HS-5 (cell line): Measurements from ENCODE around the gene FANCI.

Experiments
- DNase-seq: peaks from one replicate; pipeline ENCODE4 v3.0.0-alpha.2; 2012; ENCODE audit warnings: low read depth

The FANCI gene

DNA sequence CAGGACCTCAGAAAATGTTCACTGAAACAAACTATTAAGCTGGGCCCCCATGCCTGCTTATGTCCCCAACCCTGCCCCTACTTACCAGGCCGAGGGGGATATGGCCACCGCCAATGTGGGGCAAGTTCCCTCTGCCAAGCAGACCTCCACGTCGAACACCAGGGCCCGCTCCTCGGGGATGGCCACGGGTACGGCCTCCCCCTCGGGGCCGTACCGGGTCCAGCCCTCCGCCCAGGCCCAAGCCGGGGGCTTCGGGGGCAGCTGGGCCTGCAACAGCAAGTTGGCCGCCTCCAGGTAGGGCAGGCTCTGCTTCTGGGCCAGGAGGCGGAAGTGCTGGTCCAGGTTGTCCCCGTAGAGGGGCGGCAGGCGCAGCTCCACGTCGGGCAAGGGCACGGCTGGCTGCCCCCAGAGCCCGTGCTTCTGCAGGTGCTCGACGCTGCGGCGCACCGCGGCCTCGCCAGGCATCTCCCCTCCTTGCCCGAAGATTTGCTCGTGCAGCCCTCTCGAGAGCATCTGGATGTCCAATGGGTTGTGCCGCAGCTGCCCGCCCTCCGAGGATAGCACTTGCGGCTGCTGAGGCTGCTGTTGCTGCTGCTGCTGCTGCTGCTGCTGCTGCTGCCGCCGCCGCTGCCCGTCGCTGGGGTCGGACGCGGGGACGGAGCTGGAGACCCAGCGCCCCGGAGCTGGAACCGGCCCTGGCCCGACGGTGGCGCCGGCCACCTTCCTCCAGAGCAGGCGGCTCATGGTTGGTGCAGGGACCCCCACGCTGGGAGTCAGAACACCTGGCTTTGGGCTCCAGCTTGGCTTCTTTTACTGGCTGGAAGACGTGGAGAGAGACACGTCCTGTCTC, 89.5 kb downstream of the FANCI start:
- DNase-seq = no peak

DNA sequence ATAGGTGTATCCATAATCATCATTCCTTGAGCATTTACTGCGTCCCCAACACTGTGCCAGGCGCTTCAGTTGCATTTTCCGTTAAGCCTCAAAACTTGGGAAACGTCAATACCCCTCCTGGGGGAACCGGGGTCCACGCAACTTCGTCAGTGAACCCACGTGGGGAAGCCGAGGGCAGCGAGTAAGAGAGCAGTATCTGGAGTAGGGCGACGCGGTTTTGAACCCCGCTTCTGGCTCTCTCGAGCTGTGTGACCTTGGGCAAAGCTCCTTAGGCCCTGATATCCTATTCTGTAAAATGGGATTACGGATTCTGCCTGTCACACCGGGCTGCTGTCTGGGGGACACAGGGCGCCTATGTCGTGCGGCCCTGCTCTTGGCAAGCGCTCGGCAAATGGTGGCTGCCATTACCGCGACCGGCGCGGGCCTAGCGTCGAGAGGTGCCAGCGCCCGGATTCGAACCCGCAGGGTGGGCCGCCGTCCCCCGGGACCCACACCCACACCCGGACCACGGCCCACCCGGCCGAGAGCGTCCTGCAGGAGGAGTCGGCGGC, 90.3 kb downstream of the FANCI start:
- DNase-seq = no peak

DNA sequence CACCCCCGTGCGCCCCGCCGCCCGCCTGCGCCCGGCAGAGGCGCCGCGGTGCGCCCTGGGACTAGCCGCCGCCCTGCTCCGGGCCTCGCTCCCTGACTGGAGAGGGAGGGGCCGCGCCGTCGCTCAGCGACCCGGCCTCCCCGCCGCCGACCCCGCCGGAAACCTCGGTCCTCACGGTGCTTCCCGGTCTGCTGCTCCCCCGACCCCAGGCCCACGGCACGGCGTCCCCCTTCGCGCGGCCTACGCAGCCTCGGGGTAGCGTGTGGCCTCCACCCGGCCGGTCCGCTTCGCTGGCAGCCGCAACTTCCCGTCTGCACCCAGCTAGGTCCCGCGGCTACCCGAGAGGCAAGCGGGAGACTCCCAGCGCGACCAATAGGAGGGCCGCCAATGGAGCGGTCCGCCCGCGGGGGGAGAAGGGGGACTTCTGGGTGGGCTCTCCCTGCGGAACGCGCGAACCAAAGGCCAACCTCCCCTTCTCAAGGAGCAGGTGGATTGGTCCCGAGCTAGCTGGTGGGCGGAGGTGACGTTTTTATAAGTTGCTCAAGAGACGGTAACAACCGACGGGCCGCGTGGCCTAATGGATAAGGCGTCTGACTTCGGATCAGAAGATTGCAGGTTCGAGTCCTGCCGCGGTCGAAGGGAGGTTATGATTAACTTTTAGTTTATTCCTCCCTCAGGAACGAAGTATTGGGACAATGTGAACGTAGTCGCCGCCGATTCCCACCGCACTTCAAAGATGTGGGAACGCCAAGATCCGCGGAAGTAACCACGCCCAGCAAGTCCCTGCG, 90.9 kb downstream of the FANCI start, which contains the start of gene POLG:
Gene POLG (minus strand): TSS at position 315 of the 788 bp plus-strand sequence. CDS start 1,070 bp downstream, outside the sequence.
- peak; percentile 94 for DNase-seq

DNA sequence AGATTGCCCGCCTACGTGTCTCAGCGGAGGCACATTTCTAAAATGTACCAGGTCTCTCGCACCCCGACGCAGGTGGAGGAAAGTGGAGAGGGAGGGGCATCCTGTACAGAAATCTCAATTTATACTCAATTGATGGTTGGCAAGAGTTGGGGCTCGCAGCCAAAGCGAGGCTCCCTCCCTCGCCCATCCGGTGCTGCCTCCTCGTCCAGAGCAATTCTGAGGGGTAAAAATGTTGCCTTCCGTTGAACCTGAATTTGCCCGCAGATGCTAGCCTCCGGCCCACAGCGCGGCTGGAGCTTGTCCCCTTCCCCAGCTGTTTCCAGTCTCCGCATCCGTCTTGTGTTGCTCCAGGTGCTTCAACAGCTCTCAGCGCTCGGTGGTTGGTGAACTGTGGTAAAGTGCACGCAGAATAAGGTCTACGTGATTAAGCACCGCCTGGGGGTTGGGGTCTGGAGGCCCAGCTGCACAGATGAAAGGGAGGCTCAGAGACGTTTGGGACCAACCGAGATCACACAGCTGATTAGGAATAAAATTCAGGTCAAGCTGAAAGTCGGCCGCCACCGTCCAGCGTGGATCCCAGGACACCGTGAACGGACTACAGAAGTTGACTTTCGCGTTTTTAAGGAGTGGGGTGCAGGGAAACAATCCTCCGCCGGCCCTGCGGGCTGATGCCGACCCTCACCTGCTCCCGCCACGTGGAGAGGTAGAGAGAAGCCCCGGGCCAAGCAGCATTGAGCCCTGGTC, 91.7 kb downstream of the FANCI start:
- DNase-seq = no peak

DNA sequence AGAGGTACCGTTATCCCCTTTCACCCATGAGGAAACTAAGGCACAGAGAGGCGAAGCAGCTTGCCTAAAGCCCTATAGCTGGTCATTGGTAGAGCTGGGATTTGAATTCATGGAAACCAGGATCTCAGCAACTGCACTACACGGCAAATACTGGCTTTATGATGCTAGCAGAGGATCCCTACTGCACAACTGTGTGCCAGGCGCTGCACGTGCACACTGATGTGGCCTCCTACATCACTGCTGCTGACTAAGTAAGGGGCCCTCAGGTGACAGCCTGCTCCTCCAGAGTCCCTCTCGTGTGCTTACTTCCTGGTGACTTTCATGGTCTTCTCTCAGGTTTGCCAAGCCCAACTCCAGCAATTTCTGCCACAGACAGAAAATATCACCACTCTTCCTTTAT, 94.3 kb downstream of the FANCI start:
- DNase-seq = no peak

DNA sequence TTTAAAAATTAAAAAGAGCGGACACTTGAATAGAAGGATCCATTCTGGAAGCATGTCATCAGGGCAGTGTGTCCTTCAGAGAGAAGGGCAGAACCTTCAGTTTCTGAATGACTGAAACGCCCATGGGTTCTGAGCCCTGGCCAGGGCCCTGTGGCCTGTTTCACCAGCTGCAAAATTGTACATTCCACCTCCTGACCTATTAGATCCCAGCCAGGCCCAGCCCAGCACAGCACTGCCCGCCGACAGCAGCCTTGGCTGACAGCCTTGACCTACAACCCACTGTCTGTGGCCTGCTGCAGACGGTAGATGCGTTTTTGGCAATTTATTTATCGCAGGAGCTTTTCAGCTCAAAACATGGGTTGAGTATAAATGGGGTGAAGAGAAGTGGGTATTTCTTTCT, 96.8 kb downstream of the FANCI start:
- DNase-seq = no peak

DNA sequence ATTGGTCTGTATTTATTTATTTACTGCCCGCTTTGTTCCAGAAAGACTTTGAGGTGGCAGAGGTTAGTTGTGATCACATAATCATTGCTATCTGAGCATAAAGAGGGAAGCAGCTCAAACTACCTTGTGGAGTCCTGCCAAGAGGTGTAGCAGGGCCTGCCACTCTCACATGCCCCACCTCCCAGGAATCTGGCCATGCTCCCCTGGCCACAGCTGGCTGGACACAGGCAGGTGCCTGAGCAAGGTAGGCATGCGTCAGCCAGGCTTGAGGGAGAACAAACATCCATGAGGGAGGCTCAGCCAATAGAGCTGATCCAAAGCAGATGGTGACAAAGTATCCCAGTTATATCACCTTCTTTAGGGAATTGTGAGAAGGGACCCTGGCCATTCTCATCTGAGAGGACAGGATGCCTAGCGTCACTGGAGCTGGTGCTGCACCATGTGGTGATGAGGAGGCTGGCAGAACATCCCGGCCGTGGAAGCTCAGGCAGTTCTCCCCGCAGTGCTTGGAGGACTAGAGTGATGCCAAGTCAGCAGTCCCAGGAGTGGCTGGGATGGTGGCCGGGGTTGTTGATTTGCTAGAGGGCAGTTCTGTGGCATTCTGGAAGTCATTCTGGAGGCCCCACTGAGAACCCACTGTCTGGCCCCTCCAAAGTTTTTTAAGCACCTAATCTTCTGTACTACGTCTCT, 97.7 kb downstream of the FANCI start:
- DNase-seq = no peak

DNA sequence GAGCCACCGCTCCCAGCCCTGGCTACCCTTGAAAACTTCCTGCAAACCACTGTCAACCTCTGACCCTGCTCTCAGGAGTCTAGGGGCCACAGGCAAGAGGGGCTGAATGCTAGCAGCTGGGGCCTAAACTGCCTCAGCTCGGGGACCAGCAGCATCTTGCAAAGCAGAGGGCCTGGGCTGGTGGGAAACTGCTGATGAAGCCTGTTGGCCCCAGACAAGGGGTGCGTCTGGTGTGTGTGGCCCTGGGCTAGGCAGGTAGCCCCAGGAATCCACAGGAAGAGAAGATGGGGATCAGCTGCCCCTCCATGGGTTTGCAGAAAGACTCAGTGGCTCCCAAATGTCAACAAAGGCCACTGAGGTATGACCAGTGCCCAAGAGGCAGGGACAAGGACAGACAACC, 99.1 kb downstream of the FANCI start:
- no peak for DNase-seq

DNA sequence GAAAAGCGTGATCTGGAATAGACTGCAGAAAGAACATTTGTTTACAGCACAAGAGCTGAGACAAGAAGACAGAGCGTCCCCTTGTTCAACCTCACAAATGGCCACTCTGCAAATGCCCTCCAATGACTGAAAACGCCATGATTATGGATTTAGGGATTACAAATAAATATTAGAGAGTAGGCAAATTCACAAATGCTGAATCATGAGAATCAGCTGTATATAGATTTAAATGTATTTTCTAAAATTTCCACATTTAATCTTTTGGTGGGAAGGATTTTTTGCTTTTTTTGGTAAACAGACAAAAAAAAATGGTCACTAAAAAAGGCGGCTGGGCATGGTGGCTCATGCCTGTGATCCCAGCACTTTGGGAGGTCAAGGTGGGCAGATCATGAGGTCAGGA, 101.5 kb downstream of the FANCI start:
- DNase-seq = no peak

DNA sequence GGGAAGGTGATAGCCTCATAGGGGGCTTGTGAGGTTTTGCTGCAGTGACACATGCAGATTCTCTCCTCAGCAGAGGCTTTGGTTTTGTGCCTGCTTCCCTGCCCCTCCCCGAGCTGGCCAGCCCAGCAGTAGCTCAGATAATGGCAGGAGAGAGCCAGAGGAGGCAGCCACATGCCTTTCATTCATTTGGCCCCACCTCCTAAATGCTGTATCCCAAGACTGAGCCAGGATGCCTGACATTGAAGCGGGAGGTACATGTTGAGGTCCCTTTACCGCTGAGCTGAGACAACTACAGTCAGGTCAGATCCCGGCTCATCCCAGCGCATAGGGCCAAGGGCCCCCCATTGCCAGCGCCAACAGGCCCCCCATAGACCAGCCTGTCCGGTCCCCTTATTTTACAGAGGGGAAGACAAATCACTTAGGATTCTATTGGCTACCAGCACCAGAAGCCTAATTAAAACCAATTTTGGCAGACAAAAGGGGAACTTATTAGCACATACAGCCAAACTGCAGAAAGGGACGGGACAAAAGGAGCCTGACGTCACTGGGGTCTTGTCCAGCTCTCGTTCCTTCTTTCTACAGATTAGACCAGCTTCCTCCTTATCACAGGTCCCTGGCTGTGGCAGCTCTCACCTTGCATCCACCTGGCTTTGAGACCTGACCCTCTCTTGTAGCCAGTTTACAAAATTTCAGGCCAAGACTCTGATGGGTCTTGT, 102.9 kb downstream of the FANCI start:
- DNase-seq = no peak

DNA sequence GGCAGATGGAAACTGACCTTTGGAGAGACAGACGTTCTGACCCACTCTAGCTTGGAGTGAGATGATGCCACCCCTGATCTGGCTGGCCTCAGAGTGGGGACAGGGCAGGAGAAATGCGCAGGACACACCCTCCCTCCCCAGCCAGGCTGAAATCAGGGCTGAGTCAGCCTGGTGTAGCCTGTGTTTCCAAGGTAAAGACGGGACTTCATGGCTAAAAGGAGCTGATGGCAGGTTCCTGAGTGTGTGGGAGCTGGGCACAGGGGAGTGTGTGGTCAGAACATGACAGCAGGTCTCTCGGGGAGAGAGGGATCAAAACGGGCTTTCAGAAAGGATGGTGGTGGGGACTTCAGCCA, 105.4 kb downstream of the FANCI start:
- DNase-seq = no peak

DNA sequence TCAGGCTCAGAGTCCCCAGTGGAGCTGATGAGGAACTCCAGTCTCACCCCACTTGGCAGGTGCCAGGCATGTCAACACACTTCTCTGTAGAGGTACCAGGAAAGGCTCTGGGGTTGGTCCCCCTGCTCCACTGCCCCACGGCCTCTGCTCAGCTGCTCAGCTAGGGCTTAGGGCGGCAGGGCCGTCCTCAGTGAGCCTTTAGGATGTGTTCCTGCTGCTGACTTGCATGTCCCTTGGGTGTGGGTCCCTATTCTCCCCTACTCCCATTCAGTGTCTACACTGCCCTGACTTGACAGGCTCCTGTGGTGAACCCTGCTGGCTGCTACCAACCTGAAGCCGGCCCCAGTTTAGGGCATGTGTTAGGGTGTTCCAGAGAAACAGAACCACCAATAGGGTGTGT, 108.7 kb downstream of the FANCI start:
- no peak for DNase-seq

DNA sequence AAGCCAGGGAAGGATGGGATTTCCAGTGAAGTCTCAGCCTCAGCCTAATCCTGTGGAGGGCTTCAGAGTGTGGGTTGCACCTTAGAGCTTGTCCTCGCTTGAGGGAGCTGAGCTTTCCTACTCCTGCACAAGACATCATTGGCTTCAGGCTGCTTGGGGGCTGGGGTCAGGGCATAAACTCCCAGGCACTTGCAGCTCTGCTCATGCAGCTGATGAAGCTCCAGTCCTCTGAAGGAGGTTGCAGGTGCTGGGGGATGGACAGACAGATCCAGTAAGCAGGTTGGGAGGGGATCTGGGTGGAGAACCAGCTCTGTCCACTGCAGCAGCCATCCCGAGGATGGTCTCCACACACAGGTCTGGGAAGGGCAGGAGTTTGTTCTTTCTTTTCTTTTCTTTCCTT, 110.2 kb downstream of the FANCI start:
- no peak for DNase-seq

DNA sequence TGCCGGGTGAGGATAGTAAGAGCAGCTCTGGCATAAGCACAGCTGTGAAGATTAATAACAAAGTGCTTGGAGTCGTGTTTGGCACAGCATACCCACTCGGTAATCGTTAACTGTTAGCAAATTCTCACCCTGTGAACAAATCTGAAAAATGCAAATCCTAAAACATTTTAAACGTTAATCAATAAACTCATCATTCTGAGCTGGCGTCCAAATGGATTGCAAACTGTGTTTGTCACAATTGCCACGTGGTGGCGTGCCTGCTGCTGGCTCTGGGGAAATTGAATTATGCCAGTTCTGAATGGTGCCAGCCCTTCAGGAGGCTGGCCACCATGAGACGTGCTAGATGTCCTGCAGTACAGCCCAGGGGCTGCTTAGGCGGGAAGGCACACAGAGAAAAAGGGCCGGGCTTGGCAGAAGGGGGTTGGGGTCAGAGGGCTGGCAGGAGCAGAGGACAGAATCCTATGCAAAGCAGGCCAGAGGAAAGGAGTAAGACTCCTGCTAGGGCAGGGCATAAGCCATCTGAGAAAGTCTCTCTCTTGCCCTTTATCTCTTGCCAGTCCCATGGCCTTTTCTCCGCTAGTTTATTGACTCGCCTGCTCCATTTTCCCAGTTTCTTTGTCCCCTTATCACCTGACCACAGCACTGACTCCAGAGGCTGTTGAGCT, 113.0 kb downstream of the FANCI start:
- DNase-seq = no peak

DNA sequence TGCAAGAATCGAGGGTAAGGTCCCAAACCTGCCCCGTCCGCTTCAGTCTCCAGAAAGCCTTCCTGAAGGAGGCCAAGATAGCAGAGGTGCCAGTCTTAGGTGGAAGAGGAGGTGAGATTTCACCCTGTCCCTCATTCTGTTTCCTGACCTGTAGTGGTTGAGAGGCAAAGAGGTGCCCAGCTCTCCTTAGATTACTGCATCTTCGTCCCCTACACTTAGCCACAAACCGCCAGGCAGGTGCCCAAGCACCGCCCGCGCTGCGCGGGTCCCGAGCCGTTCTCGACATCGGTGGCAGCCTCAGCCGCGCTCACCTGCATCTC, 114.6 kb downstream of the FANCI start:
- DNase-seq = no peak

DNA sequence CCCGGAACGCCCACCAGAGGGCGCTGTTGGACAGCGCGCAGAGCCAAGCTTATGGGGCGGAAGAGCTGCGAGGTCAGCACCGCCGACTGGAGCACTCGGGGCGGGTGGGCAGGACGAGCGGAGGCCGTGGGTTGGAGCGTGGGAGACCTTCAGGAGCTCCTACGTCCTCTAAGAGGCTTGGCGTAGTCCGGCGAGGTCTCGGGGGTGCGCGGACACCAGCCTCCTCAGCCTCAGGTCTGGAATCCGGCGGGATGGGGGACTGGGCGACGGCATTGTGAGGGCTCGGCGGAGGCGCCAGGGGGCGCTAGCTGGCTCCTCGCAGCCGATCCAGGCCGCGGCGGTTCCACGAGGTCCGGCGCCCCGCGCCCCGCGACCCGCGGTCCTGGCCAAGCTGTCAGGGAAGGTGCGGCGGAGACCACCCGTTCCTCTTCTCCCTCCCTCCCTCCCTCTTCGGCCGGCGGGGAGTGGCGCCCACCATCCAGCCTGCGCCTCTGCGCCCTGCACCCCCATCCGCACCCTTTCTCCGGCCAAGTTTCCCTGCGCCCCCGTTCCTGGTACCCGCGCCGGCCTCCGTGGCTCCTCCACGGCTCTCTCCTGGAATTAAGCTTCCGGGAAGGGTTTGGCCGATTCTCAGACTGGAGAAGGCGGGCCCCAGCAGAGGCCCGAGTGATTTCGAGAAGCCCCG, 115.1 kb downstream of the FANCI start:
- DNase-seq = no peak

DNA sequence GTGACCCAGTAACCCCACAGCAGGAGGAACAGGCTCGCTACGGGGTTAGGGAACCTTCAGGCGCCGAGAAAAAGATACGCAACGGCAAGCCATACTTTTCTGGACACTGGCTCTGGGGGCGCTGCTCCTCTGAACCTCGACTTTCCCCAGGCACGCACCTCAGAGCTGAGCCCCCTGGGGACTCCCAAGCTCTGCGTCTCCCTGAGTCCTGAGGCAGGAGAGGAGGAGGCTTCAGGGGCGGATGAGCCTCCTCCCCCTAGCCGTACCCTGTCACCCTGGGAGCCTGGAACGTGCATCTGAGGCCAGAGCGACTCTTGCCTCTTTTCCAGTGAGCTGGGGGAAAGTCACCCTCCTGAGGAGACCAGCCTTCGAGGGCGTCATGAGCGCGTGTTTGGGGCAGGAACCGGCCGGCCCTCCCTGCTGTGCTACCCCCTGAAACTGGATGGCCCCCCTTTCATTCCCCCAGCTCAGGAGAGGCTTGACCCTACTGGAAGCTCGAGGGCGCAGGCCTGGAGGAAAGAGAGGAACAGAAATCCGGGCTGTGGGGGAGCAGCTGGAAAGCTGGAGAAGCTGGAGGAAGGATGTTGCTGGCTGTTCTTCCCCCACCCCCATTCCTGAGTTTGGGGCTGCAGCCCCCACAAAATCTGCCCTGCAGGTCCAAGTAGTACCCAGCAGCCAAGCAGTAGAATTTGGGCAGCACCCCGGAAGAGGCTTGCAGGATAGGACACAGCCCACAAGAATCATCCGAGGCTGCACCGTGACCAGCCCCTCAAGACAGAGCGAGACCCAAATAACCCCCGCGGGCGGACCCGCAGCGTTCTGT, 115.9 kb downstream of the FANCI start:
- no peak for DNase-seq

DNA sequence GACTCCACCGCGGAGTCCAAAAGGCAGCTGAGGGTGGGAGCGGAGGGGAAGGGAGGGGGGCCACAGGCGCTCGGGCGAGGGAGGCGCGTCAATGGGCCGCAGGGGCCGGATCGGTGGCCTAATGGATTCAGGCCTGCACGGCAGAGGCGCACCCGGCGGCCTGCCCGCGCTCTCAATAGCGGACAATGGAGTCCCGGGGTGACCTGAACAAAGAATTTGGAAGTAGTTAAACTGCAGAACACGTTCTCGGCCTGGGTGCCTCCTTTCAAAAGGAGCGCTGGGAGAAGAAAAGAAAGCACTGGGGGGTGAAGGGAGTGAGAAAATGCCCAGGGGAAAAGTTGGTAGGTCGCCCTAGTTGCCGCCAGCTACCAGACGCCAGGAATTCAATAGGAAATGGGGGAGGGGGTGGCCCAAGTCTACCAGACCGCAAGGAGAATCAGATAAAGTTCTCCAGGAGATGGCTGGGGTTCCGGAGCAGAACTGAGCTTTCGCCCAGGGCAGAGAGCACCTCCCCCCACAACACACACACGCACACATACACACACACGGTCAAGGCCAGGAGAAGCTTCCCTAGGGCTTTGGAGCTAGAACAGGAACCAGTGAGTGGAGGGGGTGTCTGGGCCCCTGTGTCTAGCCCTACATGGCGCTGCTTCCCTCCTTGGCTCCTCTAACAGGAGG, 116.7 kb downstream of the FANCI start:
- no peak for DNase-seq
